Stimulated activated CD4-positive, alpha-beta T cell treated with anti-CD3 and anti-CD28 coated beads, Interleukin-2, amount 100 ng/mL, for 48 hours (primary cell): Measurements from ENCODE around the gene ZFHX3.

ENCODE experiments used
- DNase-seq, 2 donors: peaks; one replicate each; pipeline ENCODE4 v3.0.0-alpha.2; 2020

ZFHX3 gene

GRCh38 chr16:72783716-72784318 is 264.1 kb downstream of the ZFHX3 start:
- no peak for DNase-seq

GRCh38 chr16:72769876-72770275 is 278.1 kb downstream of the ZFHX3 start:
- no peak for DNase-seq

GRCh38 chr16:72768591-72768990 is 279.3 kb downstream of the ZFHX3 start:
- DNase-seq: no peak

- no peak for DNase-seq
Measured at GRCh38 chr16:72766506-72766905, 281.4 kb downstream of the ZFHX3 start.

GRCh38 chr16:72764015-72764654 is 283.8 kb downstream of the ZFHX3 start:
- no peak for DNase-seq

- no peak for DNase-seq
Measured at GRCh38 chr16:72760581-72760980, 287.3 kb downstream of the ZFHX3 start.

GRCh38 chr16:72753881-72754280 is 294.0 kb downstream of the ZFHX3 start:
- DNase-seq: no peak

- no peak for DNase-seq
Measured at GRCh38 chr16:72752004-72752695, 295.8 kb downstream of the ZFHX3 start.

- no peak for DNase-seq
Measured at GRCh38 chr16:72751076-72751475, 296.9 kb downstream of the ZFHX3 start.

- DNase-seq: no peak
Measured at GRCh38 chr16:72749091-72749490, 298.8 kb downstream of the ZFHX3 start.

GRCh38 chr16:72744076-72744793 is 303.7 kb downstream of the ZFHX3 start:
- DNase-seq: no peak

GRCh38 chr16:72743011-72743761 is 304.7 kb downstream of the ZFHX3 start:
- DNase-seq: no peak

GRCh38 chr16:72740347-72740746 is 307.6 kb downstream of the ZFHX3 start:
- DNase-seq: no peak

- DNase-seq: no peak
Measured at GRCh38 chr16:72739577-72739976, 308.4 kb downstream of the ZFHX3 start.

GRCh38 chr16:72736074-72736473 is 311.9 kb downstream of the ZFHX3 start:
- no peak for DNase-seq
